ENCODE measurements around the gene CRYGA.
"Not testable (repeated sequence)": the region's sequence is repeated elsewhere in the genome, so short reads cannot be mapped to it uniquely, and the experiment has no call there.

Gene CRYGA

DNA sequence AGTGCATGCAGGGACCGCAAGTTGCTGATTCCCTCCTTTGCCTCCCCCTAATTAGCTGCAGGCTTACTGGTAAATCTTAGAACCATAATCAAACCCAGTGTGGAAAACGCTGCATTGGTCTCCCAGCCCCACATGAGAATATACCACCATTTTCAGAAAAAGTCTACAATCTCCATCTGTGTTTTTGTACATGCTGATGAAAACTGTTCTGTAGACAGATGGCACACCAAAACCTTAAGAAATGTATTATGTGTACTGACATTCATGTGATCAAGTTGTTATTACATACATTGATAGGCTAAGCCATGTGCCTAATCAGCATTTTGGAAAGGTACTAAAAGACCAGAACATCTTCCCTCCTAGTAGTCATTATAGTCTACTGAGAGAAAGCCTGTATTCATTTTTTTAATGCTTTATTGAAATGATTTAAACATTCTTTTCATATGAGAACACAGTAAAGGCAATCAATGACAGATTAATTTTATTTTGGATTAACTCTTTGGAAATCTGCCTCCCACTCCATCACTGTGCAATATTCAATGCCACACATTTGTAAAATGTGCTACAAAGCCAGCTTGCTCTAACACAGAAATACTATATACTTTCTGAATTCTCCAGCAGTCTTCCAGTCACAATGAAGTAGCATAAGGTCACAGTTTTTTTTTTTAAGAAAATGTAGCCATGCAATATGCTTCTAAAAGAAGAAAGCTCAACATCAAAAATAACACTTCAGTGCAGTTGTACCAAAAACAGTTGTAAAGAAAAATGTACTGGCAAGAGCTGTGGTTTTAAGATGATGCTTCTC lies 1.8 kb upstream of the CRYGA start:
- no peak for DNase-seq (ENCODE audit: low read depth)

DNA sequence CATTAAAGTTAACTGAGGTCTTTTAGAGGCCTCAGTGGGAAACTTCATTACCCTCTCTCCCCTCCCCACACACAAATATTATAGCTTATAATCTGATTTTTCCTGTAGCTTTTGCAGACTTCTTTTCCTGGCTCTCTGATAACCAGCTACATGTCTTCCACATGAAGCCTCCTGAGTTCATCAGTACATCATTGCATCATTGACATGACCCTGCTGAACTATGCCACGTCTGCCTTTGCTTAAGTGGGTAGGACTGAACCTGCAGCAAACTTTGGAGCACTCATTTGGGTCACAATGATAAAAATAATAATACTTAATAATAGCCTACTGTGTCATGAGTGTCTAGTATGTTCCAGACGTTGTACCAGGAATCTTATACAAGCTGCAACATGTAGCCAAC lies 7.0 kb downstream of the CRYGA start:
- no peak for DNase-seq (ENCODE audit: low read depth)

DNA sequence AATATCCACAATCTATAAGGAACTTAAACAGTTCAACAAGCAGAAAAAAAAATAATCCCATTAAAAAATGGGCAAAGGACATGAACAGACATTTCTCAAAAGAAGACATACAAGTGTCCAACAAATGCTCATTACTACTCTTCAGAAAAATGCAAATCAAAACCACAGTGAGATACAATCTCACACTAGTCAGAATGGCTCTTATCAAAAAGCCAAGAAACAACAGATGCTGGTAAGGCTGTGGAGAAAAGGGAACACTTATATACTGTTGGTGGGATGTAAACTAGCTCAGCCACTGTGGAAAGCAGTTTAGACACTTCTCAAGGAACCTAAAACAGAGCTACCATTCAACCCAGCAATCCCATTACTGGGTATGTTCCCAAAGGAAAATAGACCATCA lies 10.2 kb downstream of the CRYGA start:
- no peak for DNase-seq (ENCODE audit: low read depth)

DNA sequence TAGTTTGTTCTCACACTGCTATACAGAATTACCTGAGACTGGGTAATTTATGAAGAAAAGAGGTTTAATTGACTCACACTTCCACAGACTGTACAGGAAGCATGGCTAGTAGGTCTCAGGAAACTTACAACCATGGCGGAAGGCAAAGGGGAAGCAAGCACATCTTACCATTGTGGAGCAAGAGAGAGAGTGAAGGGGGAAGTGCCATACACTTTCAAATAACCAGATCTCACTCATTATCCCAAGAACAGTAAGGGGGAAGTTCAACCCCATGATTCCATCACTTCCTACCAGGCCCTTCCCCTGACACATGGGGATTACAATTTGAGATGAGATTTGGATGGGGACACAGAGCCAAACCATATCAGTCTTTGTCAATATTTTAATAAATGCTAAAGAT lies 12.4 kb downstream of the CRYGA start:
- no peak for DNase-seq (ENCODE audit: low read depth)

DNA sequence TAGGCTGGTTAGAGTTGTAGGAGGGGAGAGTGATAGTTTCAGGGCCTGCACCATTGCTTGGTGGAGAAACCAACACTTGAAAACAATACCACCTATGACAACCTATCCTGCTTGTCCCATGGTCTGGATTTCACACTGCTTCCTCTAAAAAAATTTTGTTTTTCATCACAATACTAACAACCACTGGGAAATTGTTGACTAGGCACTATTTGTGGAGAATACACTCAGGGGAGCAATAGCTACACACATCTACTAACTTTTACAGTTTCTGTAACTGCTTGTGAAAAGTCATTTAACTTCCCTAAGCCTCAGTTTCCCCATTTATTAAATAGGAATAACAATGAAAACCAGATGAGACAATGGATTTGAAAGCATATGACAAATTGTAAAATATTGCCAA lies 13.3 kb downstream of the CRYGA start:
- DNase-seq (ENCODE audit: low read depth): no peak

DNA sequence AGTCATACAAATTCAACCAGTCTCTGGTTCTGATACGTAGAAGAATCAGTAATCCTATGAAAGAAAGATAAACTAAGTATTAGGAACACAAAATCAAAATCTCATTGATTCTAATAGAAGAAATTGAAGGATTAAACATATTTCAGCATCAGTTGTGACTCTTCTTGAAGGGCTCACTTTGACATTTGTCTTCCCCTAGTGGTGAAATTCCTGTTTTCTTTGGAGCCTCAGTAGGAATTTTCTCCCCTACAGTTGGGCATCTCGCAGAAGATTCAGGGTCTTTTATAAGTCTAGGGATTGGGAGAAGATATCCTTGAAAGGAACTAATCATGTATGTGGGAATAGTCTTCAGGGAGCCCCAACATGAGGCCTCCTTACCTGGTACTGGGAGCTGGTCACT lies 14.6 kb downstream of the CRYGA start:
- DNase-seq (ENCODE audit: low read depth): no peak

DNA sequence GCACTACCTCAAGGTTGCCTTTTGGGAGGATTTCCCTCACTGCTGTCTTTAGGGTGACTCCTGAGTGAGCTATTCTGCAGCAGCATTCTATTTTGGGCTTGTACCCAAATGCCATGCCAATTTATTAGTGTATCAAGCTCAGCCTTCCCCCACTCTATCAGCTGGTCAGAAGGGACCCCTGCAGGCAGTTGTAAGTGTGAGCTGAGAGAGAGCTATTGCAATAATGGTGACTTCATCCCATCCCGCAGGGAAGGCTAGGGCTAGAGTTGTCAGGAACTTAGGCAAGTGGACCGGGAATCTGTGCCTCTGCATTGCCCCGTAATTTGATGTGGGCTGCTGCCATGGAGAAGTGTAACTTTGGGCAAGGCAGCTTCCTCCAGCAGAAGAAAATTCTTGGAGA lies 15.6 kb downstream of the CRYGA start:
- DNase-seq (ENCODE audit: low read depth): no peak

DNA sequence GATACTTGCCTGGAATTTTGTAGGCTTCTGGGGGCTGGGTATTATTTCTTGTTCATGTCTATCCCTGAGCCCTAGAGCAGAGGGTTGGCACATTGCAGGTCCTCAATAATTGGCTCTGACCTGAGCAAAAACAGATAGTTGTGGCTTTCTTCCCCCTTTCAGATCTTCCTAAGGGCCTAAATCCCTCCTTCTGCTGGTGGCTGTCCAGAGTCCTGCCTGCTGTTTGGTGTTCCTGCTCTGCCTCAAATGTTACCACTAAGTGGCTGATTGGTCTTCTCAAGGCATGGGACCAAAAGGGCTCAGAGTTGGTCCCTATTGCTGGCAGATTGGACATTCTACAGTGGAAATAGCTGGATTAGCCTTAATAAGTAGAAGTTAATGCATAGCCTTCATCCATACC lies 16.4 kb downstream of the CRYGA start:
- DNase-seq (ENCODE audit: low read depth): no peak

DNA sequence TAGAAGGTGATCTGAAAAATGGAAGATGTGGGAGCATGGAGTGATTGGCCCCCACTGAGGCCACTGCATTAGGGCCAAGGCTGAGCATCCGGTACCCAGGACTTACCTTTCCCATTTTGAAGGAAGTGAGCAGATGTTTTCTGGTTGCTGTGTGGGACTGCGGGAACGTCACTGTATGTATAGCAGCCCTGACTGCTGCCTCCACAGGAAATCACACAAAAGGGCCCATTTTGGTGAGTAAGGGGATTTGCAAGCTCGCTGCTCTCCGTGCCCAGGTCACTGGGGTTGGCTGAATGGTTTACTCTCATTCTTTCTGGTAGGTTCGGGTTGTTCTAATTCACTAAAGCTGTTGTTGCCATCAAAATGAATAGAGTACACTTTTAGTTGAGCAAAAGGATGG lies 17.4 kb downstream of the CRYGA start, which contains the start of gene CRYGB:
TSS of gene CRYGB (minus strand) at position 153 of the 400 bp plus-strand sequence. CDS start at position 115, 38 bp downstream.
- DNase-seq (ENCODE audit: low read depth): no peak

DNA sequence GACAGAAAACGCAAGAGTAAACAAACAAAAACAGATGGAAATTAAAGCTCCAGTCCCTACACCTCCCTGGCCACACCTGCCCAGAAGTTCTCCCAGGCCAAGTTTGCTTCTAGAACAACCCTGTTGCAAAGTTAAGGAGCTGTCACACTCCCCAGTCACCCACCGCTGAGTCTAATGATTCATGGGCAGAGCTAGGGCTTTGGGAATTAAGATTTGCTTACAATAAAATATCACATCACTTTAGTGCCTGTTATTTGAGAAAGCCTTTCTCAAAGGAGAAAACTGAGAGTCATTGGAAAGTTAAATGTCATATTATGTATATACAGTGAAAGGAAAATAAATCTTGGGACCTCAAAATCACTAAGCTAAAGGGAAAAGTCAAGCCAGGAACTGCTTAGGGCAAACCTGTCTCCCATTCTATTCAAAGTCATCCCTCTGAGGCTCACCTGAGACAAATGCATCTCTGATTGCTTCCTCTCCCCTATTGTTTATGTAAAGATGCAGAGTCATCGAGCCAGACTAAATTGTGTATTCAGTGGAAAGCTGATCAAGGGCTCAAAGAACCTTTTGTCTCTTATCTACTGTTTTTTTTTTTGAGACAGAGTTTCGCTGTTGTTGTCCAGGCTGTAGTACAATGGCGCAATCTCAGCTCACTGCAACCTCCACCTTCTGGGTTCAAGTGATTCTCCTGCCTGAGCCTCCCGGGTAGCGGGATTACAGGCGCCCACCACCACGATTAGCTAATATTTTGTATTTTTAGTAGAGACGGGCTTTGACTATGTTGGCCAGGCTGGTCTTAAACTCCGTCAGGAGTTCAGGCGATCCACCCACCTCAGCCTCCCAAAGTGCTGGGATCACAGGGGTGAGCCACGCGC lies 20.2 kb downstream of the CRYGA start:
- no peak for DNase-seq (ENCODE audit: low read depth)

DNA sequence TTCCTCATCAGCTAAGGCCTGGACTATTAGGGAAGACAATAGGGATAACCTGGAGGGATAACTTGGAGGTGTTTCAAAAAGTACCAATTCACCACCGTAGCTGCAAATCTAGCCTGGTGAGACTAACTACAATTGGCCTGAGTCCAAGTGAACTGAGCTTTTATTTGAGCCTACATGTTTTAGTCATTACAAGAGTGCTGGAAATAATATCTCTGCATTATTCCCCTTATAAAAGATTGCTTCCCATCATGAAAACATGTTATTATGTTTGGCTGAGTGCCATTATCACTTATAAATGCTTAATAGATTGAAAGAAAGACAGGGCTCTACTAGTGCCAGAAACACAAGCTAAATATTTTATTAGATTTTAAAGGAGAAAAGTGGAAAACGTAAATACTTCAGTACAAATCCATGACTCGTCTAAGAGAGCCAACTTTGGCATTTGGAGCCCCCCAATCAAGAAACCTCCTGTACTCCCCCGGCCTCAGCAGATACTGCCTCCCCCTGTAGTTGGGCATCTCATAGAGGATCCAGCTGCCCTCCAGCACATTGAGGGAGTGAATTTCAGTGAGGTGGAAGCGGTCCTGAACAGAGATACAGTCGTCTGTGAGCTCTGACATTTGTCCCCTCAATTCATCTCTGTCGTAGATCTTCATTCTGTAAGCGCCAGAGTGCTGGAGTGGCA lies 21.0 kb downstream of the CRYGA start:
- DNase-seq (ENCODE audit: low read depth): no peak

DNA sequence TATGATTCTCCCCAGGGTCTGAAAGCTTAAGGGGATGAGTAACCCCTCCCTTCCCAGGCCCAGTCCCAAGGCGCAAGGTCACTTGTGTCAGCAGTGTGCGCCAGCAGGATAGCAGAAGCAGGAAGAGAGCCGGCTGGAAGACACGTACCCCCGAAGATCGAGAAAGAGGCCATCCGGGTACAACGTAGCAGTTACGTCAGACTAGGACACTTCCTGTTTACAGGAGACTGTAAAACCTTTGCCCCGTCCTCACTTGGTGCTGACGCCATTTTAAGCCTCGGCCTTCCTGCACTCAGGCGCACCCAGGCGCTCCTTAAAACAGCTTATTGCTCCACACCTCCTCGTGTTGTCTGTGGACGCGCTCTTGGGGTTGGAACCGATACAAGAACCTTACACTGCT lies 23.9 kb downstream of the CRYGA start:
- DNase-seq (ENCODE audit: low read depth): no peak

DNA sequence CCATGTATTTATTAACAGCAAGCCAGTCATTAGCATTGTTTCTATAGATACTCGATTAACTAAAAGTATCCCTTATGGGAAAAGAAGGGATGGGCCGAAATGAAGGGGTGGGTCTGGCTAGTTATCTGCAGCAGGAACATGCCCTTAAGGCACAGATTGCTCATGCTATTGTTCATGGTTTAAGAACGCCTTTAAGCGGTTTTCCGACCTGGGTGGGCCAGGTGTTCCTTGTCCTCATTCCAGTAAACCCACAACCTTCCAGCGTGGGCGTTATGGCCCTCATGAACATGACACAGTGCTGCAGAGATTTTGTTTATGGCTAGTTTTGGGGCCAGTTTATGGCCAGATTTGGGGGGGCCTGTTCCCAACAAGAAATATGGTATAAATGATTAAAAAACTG lies 25.1 kb downstream of the CRYGA start:
- DNase-seq (ENCODE audit: low read depth): not testable (repeated sequence)

DNA sequence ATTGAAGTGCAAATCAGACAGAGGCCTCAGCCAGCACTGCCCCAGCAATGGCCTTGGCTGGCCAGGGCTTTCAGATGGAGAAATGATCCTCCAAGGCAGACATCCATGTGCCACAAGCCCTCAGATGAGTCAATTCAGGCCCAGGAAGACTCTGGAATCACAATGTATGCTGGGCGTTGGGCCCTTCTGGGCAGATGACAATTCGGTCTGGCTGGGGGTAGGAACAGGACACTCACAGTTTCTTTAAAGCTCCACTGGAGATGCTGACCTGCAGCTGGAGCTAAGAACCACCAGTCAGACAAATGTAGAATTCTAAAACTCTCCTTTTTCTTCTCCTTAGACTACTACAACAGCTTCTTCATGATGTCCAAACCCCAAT lies 26.7 kb downstream of the CRYGA start:
- no peak for DNase-seq (ENCODE audit: low read depth)

DNA sequence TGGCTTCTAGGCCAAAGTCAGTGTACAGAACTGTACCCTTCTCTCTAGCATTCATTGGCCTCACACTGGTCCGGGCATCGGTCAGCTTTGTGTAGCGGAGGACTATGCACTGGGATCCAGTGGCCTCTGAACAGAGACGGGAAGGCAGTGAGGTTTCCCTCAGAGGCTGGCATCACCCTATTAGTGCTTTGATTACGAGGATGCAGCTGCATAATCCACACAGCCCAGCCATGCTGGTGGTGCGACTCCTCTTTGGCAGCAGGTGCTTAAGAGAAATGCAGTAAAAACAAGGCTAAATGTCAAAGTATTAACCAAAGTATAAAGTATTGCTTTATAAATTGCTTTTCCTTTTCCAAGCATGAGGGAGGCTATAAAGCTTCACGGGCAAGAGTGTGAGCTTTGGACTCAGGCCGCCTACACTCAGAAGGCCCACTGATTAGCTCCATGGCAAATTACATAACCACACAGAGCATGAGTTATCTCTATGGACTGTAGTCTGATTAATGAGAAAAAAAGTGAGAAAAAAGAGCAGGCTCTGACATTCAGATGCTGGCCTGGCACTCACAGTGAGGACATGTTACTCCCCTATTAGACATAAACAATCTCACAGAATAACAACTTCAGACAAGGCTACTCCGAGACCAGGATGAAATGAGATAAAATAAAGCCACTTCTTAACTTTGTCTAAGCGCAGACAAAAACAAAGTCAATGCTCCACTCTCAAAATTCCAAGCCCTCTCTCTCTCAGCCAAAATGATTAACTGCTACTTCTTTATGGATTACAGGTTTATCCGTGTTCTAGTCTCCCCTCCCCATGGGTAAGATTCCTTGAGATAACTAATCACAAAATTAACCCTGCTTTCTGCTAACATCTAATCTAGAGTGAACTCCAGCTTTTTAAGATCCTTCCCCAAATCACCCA lies 27.3 kb downstream of the CRYGA start:
- no peak for DNase-seq (ENCODE audit: low read depth)

DNA sequence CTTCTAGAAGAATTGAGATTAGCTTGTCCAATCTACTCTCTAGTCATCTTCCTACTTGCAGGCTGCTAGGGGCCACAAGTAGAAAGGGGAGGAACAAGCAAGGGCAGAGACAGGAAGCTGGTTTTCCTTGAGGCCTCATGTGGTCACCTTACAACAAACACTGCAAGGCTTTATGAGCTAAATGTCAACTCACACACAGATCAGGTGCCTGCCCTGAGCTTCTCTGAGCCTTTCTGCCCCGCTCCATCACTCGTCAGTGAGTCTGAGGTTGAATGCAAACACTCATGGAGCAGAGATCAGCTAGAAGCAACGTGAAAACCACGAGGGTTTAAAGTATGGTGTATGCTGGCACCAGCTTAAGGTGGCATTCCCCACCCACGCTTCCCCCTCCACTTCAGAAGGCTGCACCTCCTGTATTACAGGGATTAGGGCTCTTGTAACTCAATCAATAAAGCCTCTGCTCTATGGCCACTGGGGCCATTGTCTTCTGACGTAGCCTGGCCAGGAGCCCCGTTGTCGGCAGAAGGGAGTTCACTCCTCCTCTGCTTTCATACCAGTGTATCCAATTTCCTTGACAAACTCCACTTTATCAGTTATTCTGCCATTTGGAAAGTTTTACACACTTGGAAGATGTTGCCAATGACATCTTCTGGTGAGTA lies 28.3 kb downstream of the CRYGA start:
- no peak for DNase-seq (ENCODE audit: low read depth)

DNA sequence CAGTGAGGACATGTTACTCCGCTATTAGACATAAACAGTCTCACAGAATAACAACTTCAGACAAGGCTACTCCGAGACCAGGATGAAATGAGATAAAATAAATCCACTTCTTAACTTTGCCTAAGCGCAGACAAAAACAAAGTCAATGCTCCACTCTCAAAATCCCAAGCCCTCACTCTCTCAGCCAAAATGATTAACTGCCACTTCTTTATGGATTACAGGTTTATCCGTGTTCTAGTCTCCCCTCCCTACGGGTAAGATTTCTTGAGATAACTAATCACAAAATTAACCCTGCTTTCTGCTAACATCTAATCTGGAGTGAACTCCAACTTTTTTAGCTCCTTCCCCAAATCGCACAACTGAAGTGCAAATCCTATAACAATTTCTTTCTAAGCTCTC lies 32.7 kb downstream of the CRYGA start:
- no peak for DNase-seq (ENCODE audit: low read depth)

DNA sequence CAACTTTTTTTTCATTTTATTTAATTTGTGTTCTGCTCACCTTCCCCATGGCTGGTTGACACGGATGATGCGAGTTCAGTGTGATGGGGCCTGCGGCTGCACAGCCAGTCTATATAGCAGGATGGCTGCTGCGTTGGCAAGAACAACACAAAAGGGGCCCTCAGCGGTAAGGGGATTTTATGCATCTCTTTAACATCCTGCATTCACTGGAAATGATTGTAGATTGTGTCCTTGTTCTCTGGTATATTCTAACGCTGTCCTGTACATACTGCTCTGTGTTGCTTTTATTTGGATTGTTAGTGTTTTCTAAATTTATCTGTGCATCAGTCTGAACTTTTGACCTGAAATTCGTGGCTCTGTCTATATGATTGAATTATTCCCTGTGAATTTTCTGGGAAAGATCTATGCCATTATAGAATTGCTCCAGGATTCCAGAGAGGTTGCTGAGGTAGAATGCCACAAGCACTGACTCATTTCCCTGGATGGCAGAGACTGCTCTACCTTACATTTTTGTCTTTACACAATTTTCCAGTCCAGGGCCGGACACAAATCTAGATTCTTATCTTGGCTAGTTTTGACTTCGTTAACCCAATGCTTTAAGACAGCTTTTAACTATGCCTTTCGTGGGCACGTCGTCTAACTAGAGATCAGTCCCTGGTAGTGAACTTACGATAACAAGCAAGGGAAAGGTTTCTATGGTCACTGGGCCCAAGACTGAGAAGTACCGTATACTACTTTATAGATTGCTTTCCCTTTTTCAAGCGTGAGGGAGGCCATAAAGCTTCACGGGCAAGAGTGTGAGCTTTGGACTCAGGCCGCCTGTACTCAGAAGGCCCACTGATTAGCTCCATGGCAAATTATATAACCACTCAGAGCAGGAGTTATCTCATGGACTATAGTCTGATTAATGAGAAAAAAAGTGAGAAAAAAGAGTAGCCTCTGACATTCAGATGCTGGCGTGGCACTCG lies 33.4 kb downstream of the CRYGA start, which contains the start of gene CRYGC:
TSS of gene CRYGC (minus strand) at position 85 of the 968 bp plus-strand sequence. CDS start at position 49, 36 bp downstream.
- DNase-seq (ENCODE audit: low read depth): no peak

DNA sequence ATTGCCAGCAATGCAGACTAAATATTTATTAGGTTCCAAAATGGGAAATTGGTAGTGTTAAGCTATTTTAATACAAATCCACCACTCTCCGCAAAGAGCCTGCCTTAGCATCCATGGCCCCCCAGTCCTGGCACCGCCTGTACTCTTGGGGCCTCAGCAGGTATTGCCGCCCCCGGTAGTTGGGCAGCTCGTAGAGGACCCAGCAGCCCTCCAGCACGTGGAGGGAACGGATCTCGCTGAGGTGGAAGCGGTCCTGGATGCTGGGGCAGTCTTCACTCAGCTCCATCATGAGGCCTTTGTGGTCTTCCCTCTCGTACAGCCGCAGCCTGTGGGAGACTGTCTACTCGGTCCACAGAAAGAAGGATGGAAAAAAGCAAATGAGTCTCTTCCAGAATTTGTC lies 35.3 kb downstream of the CRYGA start:
- DNase-seq (ENCODE audit: low read depth): no peak

DNA sequence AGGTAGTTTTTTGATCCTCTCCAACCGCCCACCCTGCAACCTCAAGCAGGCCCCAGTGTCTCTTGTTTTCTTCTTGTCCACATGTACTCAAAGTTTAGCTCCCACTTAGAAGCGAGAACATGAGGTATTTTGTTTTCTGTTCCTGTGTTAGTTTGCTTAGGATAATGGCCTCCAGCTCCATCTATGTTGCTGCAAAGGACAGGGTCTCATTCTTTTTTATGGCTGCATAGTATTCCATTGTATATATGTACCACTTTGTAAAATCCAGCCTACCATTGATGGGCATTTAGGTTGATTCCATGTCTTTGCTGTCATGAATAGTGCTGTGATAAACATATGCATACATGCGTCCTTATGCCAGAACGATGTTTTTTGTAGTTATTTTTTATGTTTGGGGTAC lies 36.3 kb downstream of the CRYGA start:
- no peak for DNase-seq (ENCODE audit: low read depth)
